ELR (cell line): Measurements from ENCODE around the gene KLHDC7B.
A peak's percentile ranks its signal among the peaks of the same experiment; 100 is the strongest.

ENCODE experiments used
- DNase-seq: peaks from one replicate; pipeline ENCODE4 v3.0.0-alpha.2; 2015; ENCODE audit warnings: low read depth

Gene KLHDC7B

GRCh38 chr22:50595189-50595588 lies 49.5 kb downstream of the KLHDC7B start:
- DNase-seq = no peak

- no peak for DNase-seq
Observed at GRCh38 chr22:50597097-50597496, 51.4 kb downstream of the KLHDC7B start.

- DNase-seq = peak; percentile 43
Observed at GRCh38 chr22:50599816-50600455, 54.2 kb downstream of the KLHDC7B start.

GRCh38 chr22:50600538-50600937 lies 54.8 kb downstream of the KLHDC7B start, which contains the start of gene MAPK8IP2:
Gene MAPK8IP2 (plus strand): TSS chr22:50600793. CDS start chr22:50600819, 26 bp downstream.
- DNase-seq = no peak
